SU-DHL-6 (cell line): Measurements from ENCODE around the gene DCLK1.

Experiments
- H2AFZ ChIP-seq: fragments of 200-600 bp; sonication (generic); 2 replicates; pipeline ENCODE4 v1.6.1; 2014; ENCODE audit warnings: low read depth, mild to moderate bottlenecking, moderate library complexity, mixed read lengths, antibody characterized with exemption, low read length; ENCODE audit not compliant: severe bottlenecking
- H3F3A ChIP-seq: fragments of 200-600 bp; shearing (Covaris generic); 2 replicates; pipeline ENCODE4 v1.6.0; 2016; ENCODE audit warnings: antibody characterized with exemption, mild to moderate bottlenecking; ENCODE audit not compliant: insufficient read depth
- H3K27ac ChIP-seq: fragments of 200-600 bp; sonication (generic); 2 replicates; pipeline ENCODE4 v1.5.1; 2016; ENCODE audit warnings: low read depth, mild to moderate bottlenecking, low read length, moderate library complexity, mixed read lengths
- H3K27me3 ChIP-seq: fragments of 200-600 bp; sonication (generic), shearing (Covaris generic); 2 replicates; pipeline ENCODE4 v1.6.0; 2014; ENCODE audit warnings: mild to moderate bottlenecking, low read length
- H3K36me3 ChIP-seq: fragments of 200-600 bp; sonication (generic); 2 replicates; pipeline ENCODE4 v1.6.1; 2014; ENCODE audit warnings: mild to moderate bottlenecking, low read length, mixed read lengths
- H3K4me2 ChIP-seq: fragments of 300-600, 200-600 bp; shearing (Covaris generic), sonication (generic); 2 replicates; pipeline ENCODE4 v1.6.0; 2014; ENCODE audit warnings: low read length, low read depth, mild to moderate bottlenecking; ENCODE audit not compliant: poor library complexity, severe bottlenecking
- H3K4me3 ChIP-seq: fragments of 200-600 bp; sonication (generic); 2 replicates; pipeline ENCODE4 v1.5.1; 2014; ENCODE audit warnings: antibody characterized with exemption, low read length, mild to moderate bottlenecking, mixed read lengths; ENCODE audit not compliant: insufficient read depth, poor library complexity, severe bottlenecking
- H3K79me2 ChIP-seq: fragments of 200-600 bp; sonication (generic); 2 replicates; pipeline ENCODE4 v1.6.1; 2014; ENCODE audit warnings: mild to moderate bottlenecking, low read length, moderate library complexity; ENCODE audit not compliant: insufficient read depth
- H3K9ac ChIP-seq: fragments of 200-600 bp; sonication (generic); 2 replicates; pipeline ENCODE4 v1.7.0; 2014; ENCODE audit warnings: mild to moderate bottlenecking, low read length
- H3K9me2 ChIP-seq: fragments of 200-600 bp; sonication (generic); replicated peaks from 2 replicates; pipeline ENCODE4 v1.6.1; 2014; ENCODE audit warnings: low read length; ENCODE audit not compliant: insufficient read depth
- H3K9me3 ChIP-seq: fragments of 200-600 bp; sonication (generic); 2 replicates; pipeline ENCODE4 v1.6.1; 2014; ENCODE audit warnings: low read length, mixed read lengths; ENCODE audit not compliant: insufficient read depth
- H4K20me1 ChIP-seq: fragments of 200-600 bp; sonication (generic); 2 replicates; pipeline ENCODE4 v1.6.1; 2014; ENCODE audit warnings: low read depth, mild to moderate bottlenecking, antibody characterized with exemption, low read length, moderate library complexity, mixed read lengths
- CTCF ChIP-seq: fragments of 200-600 bp; sonication (generic); IDR thresholded peaks from one replicate; pipeline ENCODE4 v1.5.1; 2017; ENCODE audit warnings: antibody characterized with exemption, mild to moderate bottlenecking, low read length, moderate library complexity; ENCODE audit not compliant: insufficient read depth, poor library complexity, severe bottlenecking
- EZH2phosphoT487 ChIP-seq: fragments of 200-600 bp; sonication (generic), shearing (Covaris generic); conservative IDR thresholded peaks from 2 replicates; pipeline ENCODE4 v1.6.1; 2018; ENCODE audit warnings: mild to moderate bottlenecking, antibody characterized with exemption, low read length, moderate library complexity, mixed read lengths

The DCLK1 gene

GRCh38 chr13:35966024-35966423 lies 165.2 kb downstream of the DCLK1 start:
- Histone ChIP-seq H3K27ac (no peak overlapping the region), H3K27me3 (no peaks in the 10 kb centered on the region), H3K36me3 (no peaks in the 10 kb centered on the region), H3K9ac (no peak overlapping the region), H2AFZ (no peak overlapping the region), H3K9me3 (no peaks in the 10 kb centered on the region), H3K4me3 (no peak overlapping the region), H3K4me2 (no peak overlapping the region), H3K9me2 (no peaks in the 10 kb centered on the region), H3K79me2 (no peaks in the 10 kb centered on the region), H3F3A (no peaks in the 10 kb centered on the region), H4K20me1 (no peaks in the 10 kb centered on the region)
- TF ChIP-seq EZH2phosphoT487, result no peak
- TF ChIP-seq CTCF, result no peak

- H2AFZ ChIP-seq, result no peak overlapping the region
These were observed 165.8 kb downstream of the DCLK1 start for GRCh38 chr13:35965226-35965927.

DNA sequence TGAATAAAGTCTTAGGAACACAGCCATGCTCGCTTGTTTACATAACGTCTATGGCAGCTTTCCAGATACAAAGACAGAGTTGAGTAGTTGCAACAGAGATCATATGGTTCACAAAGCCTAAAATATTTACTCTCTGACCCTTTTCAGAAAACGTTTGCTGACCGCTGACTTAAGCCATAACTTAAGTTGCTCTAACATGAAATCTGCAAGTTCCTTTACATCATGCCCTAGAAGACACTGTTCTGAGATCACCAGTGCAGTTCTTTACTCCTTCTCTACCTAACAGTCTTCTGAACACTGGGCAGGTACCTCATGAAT lies 166.4 kb downstream of the DCLK1 start:
- H2AFZ ChIP-seq, result no peak overlapping the region
- no peaks in the 10 kb centered on the region for H3K9me3 ChIP-seq
- H4K20me1 ChIP-seq, result no peaks in the 10 kb centered on the region
- no peaks in the 10 kb centered on the region for H3K9me2 ChIP-seq
- no peak overlapping the region for H3K27ac ChIP-seq
- no peaks in the 10 kb centered on the region for H3F3A ChIP-seq
- H3K4me3 ChIP-seq, result no peak overlapping the region
- H3K4me2 ChIP-seq, result no peak overlapping the region
- no peak for TF ChIP-seq EZH2phosphoT487
- TF ChIP-seq CTCF, result no peak
- no peaks in the 10 kb centered on the region for H3K36me3 ChIP-seq
- no peak overlapping the region for H3K9ac ChIP-seq
- H3K79me2 ChIP-seq, result no peaks in the 10 kb centered on the region
- no peaks in the 10 kb centered on the region for H3K27me3 ChIP-seq

More at GRCh38 chr13:35965226-35965927, 165.8 kb downstream of the DCLK1 start:
- no peaks in the 10 kb centered on the region for H3K79me2 ChIP-seq
- H3K9ac ChIP-seq, result no peak overlapping the region
- TF ChIP-seq EZH2phosphoT487, result no peak
- no peak for TF ChIP-seq CTCF
- no peak overlapping the region for H3K27ac ChIP-seq
- no peaks in the 10 kb centered on the region for H4K20me1 ChIP-seq
- H3K36me3 ChIP-seq, result no peaks in the 10 kb centered on the region
- no peaks in the 10 kb centered on the region for H3K27me3 ChIP-seq
- no peaks in the 10 kb centered on the region for H3K9me3 ChIP-seq
- no peak overlapping the region for H3K4me2 ChIP-seq
- H3K9me2 ChIP-seq, result no peaks in the 10 kb centered on the region
- no peaks in the 10 kb centered on the region for H3F3A ChIP-seq
- no peak overlapping the region for H3K4me3 ChIP-seq
